ENCODE results near the gene OR1J4. TPM values are rescaled to one million over a fixed set of nuclear protein-coding genes. Genes with fewer than 3 reads are reported as not detected.

The OR1J4 gene
- polyA plus RNA-seq, 1 experiment, result 0.11 TPM

DNA sequence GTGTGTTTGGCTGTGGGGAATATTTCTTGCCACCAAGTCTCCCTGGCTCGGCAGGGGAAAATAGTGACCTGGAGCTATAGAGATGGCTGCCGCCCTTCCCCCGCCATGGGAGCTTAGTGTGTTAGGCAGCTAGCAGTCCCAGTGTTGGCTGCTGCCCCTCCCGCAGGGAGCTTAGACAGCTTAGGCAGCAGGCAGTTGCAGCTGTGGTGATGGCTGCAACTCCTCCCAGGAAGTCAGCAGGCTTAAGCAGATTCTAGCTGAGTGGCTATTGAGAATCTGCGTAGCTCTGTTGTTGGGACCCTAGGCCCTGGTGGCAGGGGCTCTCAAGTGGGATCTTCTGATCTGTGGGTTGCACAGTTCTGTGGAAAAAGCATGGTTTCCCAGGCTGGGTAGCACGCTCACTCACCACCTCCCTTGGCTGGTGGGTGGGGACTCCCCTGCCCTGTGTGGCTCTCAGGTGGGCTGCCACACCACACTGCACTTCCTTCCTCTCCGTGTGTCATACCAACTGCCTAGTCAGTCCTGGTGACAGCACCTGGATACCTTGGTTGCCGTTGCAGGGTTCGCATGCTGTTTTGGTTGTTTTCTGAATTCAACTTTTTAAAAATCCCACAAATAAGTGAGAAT lies 43.3 kb downstream of the OR1J4 start:
- no peaks in the 10 kb centered on the region for H3K9me3 ChIP-seq (ENCODE audit: control insufficient read depth, insufficient read depth, low read length)
- no peak overlapping the region for H3K4me3 ChIP-seq (ENCODE audit: low read depth, low read length)
- no peak overlapping the region for H3K27ac ChIP-seq (ENCODE audit: low read depth, low read length)
- H3K27me3 ChIP-seq (ENCODE audit: control insufficient read depth, insufficient read depth, low read length), result peaks cover under 1% of the 10 kb centered on the region
- TF ChIP-seq, protein P1, sequence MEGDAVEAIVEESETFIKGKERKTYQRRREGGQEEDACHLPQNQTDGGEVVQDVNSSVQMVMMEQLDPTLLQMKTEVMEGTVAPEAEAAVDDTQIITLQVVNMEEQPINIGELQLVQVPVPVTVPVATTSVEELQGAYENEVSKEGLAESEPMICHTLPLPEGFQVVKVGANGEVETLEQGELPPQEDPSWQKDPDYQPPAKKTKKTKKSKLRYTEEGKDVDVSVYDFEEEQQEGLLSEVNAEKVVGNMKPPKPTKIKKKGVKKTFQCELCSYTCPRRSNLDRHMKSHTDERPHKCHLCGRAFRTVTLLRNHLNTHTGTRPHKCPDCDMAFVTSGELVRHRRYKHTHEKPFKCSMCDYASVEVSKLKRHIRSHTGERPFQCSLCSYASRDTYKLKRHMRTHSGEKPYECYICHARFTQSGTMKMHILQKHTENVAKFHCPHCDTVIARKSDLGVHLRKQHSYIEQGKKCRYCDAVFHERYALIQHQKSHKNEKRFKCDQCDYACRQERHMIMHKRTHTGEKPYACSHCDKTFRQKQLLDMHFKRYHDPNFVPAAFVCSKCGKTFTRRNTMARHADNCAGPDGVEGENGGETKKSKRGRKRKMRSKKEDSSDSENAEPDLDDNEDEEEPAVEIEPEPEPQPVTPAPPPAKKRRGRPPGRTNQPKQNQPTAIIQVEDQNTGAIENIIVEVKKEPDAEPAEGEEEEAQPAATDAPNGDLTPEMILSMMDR (IDR thresholded peaks at IDR 0.05; ENCODE audit: low read depth, low read length), result no peak
- ChIA-PET CTCF (no interaction called here), POLR2A (no interaction called here)
- DNase-seq (ENCODE audit: low read depth, low spot score), result no peak

GRCh38 chr9:122567901-122568300 lies 49.0 kb downstream of the OR1J4 start:
- Histone ChIP-seq H3K27me3 (ENCODE audit: control insufficient read depth, insufficient read depth, low read length) (peaks cover 3% of the 10 kb centered on the region), H3K4me3 (ENCODE audit: low read depth, low read length) (no peak overlapping the region), H3K9me3 (ENCODE audit: control insufficient read depth, insufficient read depth, low read length) (no peaks in the 10 kb centered on the region), H3K27ac (ENCODE audit: low read depth, low read length) (no peak overlapping the region)
- TF ChIP-seq, protein P1 (IDR thresholded peaks at IDR 0.05; ENCODE audit: low read depth, low read length), result no peak
- ChIA-PET CTCF (no interaction called here), POLR2A (no interaction called here)
- DNase-seq (ENCODE audit: low read depth, low spot score), result no peak

Other genes with a start within 250 kb of the OR1J4 start
- gene PTGS1, start 148.1 kb upstream of the OR1J4 start, polyA plus RNA-seq (2011; rRNA removed), result 78.3 and 83.1 TPM in 2 replicates
- gene OR1J1, start 41.2 kb upstream of the OR1J4 start, polyA plus RNA-seq (2011; rRNA removed), result not detected in 2 replicates
- 0.10 TPM in 1 of 2 replicates, not detected in the other for gene OR1J2, start 8.3 kb upstream of the OR1J4 start, polyA plus RNA-seq (2011; rRNA removed)
- gene OR1N1, start 8.2 kb downstream of the OR1J4 start, polyA plus RNA-seq (2011; rRNA removed), result not detected in 2 replicates
- not detected in 2 replicates for gene OR1N2, start 34.0 kb downstream of the OR1J4 start, polyA plus RNA-seq (2011; rRNA removed)
- 0.09 TPM in 1 of 2 replicates, not detected in the other for gene OR1L8, start 64.2 kb downstream of the OR1J4 start, polyA plus RNA-seq (2011; rRNA removed)
- gene OR1Q1, start 95.6 kb downstream of the OR1J4 start, polyA plus RNA-seq (2011; rRNA removed), result 0.14 and 0.31 TPM in 2 replicates
- not detected in 2 replicates for gene OR1B1, start 138.5 kb downstream of the OR1J4 start, polyA plus RNA-seq (2011; rRNA removed)
- not detected in 2 replicates for gene OR1L1, start 142.6 kb downstream of the OR1J4 start, polyA plus RNA-seq (2011; rRNA removed)
- not detected in 2 replicates for gene OR1L3, start 156.0 kb downstream of the OR1J4 start, polyA plus RNA-seq (2011; rRNA removed)
- not detected in 2 replicates for gene OR1L4, start 204.8 kb downstream of the OR1J4 start, polyA plus RNA-seq (2011; rRNA removed)
- not detected in 2 replicates for gene OR1L6, start 223.2 kb downstream of the OR1J4 start, polyA plus RNA-seq (2011; rRNA removed)